ENCODE results near the gene SBK2. TPM values are rescaled to one million over a fixed set of nuclear protein-coding genes. Genes with fewer than 3 reads are reported as not detected.
"Not testable (repeated sequence)": the region's sequence is repeated elsewhere in the genome, so short reads cannot be mapped to it uniquely, and the experiment has no call there.

The SBK2 gene
- total RNA-seq, 8 experiments from 2014 or later = 0.18 TPM; not detected in 7

DNA sequence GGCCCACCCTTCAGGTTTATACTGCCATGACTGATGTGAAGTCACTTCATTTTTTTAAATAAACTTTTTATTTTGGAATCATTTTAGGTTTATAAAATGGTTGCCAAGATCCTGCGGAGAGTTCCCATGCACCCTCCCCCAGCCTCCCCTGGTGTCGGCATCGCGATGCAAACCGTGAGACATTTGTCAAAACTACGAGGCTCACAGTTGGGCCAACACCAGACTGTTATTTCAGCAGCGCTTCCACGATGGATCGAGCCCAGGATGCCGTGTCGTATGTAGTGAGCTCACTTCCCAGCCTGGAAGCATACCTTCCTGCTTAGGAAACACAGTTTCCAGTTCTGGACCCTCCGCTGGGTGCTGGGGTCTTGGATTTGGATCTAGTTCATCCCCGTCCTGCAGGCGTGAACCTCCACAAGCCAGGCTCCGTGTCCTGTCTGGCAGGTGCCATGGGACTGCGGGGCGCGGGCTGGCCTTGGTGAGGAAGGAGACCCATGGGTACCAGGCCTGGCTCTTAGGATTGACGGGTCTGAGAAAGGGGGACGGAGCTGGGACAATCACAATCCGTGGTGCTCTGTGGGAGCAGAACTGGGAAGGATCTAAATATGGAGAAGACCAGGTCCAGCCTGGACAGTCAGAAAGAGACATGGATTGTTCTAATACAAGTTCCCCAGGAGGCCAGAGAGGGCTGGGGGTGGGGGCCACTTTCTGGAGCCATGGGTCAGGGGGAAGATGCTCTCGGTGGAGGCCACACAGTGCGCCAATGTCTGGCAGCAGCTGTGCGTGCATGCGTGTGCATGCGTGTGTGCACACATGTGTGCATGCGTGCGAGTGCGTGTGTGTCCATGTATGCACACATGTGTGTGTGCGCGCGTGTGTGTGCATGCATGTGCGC lies 2.4 kb upstream of the SBK2 start:
- 49 to 94% (median 79%) methylated on average over 1 to 11 of the region's 33 CpGs; no CpG with 5 or more reads in 1 of the 10 experiments for WGBS, 10 experiments

DNA sequence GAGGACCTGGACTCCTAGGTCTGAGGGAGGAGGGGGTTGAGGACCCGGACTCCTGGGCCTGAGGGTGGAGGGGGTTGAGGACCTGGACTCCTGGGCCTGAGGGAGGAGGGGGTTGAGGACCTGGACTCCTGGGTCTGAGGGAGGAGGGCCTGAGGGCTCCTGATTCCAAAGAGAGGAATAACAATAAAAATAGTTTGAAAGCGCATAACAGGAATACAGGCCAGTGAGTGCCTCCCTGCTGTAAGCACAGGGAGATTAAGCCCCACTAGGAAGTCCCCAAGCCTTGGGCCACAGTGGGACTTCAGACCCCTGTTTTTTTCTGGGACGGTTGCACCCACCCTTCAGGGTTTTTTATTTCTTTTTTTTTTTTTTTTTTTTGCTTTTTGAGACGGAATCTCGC lies 1.2 kb upstream of the SBK2 start:
- Histone ChIP-seq H3K4me3 (no peak overlapping the region), H3K27ac (no peak overlapping the region), H3K4me1 (replicated peaks in 1 of 2) (peaks cover 3 to 11% of the 10 kb centered on the region in 2 donors)
- WGBS, 10 experiments = 30 to 100% (median 89%) methylated on average over 1 to 4 of the region's 5 CpGs; no CpG with 5 or more reads in 4 of the 10 experiments
- ATAC-seq (replicated peaks in 6 of 8) = peak in 3 of 8 experiments; percentile 34 to 50 (median 49)
- in situ Hi-C loops (cut with MboI; ENCODE audit: low pct_unique_long_range_greater_than_20kb in 2 of 9, low sequenced_read_pairs in 9 of 9, unreplicated experiment in 9 of 9) = no loop called here

More for the DNA sequence above, 2.4 kb upstream of the SBK2 start:
- Histone ChIP-seq H3K4me3 (no peak overlapping the region), H3K4me1 (replicated peaks in 1 of 2) (peaks cover 3 to 11% of the 10 kb centered on the region in 2 donors), H3K27ac (no peak overlapping the region)
- ATAC-seq (replicated peaks in 6 of 8) = no peak
- in situ Hi-C loops (cut with MboI; ENCODE audit: low pct_unique_long_range_greater_than_20kb in 2 of 9, low sequenced_read_pairs in 9 of 9, unreplicated experiment in 9 of 9) = no loop called here

GRCh38 chr19:55537741-55538111 lies 793 bp upstream of the SBK2 start:
- in situ Hi-C loops (cut with MboI; ENCODE audit: low pct_unique_long_range_greater_than_20kb in 2 of 9, low sequenced_read_pairs in 9 of 9, unreplicated experiment in 9 of 9) = no loop called here
- no peak overlapping the region for H3K4me3 ChIP-seq
- H3K4me1 ChIP-seq (replicated peaks in 1 of 2) = peaks cover 3 to 11% of the 10 kb centered on the region in 2 donors
- no peak overlapping the region for H3K27ac ChIP-seq
- ATAC-seq (replicated peaks in 6 of 8) = peak in 7 of 8 experiments; percentile 22 to 85 (median 83)
- no CpG with 5 or more reads among the region's 5 CpGs for WGBS, 10 experiments

DNA sequence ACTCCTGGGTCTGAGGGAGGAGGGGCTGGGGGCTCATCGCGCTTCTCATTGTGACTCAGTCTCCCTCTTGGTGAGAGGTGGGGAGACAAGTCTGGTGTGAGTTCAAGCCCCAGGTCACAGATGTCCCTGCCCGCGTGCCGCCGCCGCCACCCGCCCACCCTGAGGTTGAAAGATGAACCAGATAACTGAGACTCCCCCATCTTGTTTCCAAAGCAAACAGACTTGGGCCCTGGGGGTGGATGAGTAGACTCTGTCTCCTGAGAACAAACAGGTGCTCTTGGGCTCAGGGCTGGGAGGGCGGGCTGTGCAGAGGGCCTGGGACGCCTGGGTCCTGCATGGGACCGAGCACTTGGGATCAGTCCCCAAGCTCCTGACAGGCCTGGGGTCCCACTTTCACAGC lies 567 bp downstream of the SBK2 start:
- in situ Hi-C loops (cut with MboI; ENCODE audit: low pct_unique_long_range_greater_than_20kb in 2 of 9, low sequenced_read_pairs in 9 of 9, unreplicated experiment in 9 of 9) = no loop called here
- Histone ChIP-seq H3K4me3 (no peak overlapping the region), H3K27ac (no peak overlapping the region), H3K4me1 (replicated peaks in 1 of 2) (peaks cover 3 to 11% of the 10 kb centered on the region in 2 donors)
- ATAC-seq (replicated peaks in 6 of 8) = no peak
- no CpG with 5 or more reads among the region's 11 CpGs for WGBS, 10 experiments

DNA sequence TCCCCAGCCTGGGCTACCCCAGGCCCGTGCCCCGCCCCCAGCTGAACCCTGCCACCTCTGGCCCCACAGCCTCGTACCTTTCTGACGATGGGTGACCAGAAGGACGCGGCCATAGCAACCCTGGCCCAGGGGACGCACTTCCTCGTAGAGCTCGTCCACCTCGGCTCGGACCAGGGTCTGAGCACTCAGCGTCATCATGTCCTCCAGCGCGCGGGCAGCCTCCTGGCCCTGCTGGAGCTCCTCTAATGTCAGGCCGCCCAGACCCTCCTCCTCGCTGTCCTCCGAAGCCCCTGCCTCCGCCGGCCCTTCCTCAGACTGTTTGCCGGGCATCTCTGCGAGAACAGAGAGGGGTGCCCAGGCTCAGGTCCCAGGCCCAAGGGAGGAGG lies 975 bp downstream of the SBK2 start:
- in situ Hi-C loops (cut with MboI; ENCODE audit: low pct_unique_long_range_greater_than_20kb in 2 of 9, low sequenced_read_pairs in 9 of 9, unreplicated experiment in 9 of 9) = no loop called here
- Histone ChIP-seq H3K4me1 (replicated peaks in 1 of 2) (peaks cover 3 to 11% of the 10 kb centered on the region in 2 donors), H3K27ac (no peak overlapping the region), H3K4me3 (no peak overlapping the region)
- no peak for ATAC-seq (replicated peaks in 6 of 8)
- 88% methylated on average over 14 of the region's 22 CpGs; no CpG with 5 or more reads in 9 of the 10 experiments for WGBS, 10 experiments

GRCh38 chr19:55535173-55535964 lies 1.6 kb downstream of the SBK2 start:
- no peak overlapping the region for H3K27ac ChIP-seq
- H3K4me1 ChIP-seq (replicated peaks in 1 of 2) = peaks cover 3 to 11% of the 10 kb centered on the region in 2 donors
- ATAC-seq (replicated peaks in 6 of 8) = peak in 1 of 8 experiments; percentile 63
- WGBS, 10 experiments = 60 to 93% (median 75%) methylated on average over 2 to 4 of the region's 12 CpGs; no CpG with 5 or more reads in 5 of the 10 experiments
- H3K4me3 ChIP-seq = no peak overlapping the region
- in situ Hi-C loops (cut with MboI; ENCODE audit: low pct_unique_long_range_greater_than_20kb in 2 of 9, low sequenced_read_pairs in 9 of 9, unreplicated experiment in 9 of 9) = no loop called here

- in situ Hi-C loops (cut with MboI; ENCODE audit: low pct_unique_long_range_greater_than_20kb in 2 of 9, low sequenced_read_pairs in 9 of 9, unreplicated experiment in 9 of 9); ATAC-seq (replicated peaks in 6 of 8); H3K27ac ChIP-seq; H3K4me3 ChIP-seq: not testable (repeated sequence)
- 76 to 100% (median 94%) methylated on average over 1 to 5 of the region's 7 CpGs; no CpG with 5 or more reads in 4 of the 10 experiments for WGBS, 10 experiments
- peaks cover 3 to 11% of the 10 kb centered on the region in 2 donors for H3K4me1 ChIP-seq (replicated peaks in 1 of 2)
These were observed 2.7 kb downstream of the SBK2 start for GRCh38 chr19:55534280-55534679.

DNA sequence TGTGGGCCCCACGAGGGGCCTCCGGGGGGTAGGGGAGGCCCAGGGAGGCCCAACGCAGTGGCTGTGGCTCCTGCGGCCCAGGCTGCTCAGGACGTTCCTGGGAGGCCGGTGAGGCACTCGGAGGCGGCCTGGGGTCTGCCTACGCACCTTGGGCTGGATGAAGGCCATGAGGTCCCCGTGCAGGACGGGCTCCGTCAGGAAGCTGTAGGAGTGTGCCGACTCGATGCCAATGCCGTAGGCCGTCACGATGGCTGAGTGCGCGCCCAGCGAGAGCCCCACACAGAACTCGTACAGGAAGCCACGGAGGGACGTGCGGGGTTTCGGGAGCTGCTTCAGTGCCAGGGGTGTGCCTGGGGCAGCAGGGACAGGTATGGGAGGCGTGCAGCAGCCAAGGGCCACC lies 5.9 kb downstream of the SBK2 start:
- Histone ChIP-seq H3K4me3 (no peak overlapping the region), H3K4me1 (replicated peaks in 1 of 2) (peaks cover 6 to 19% of the 10 kb centered on the region in 2 donors), H3K27ac (no peak overlapping the region)
- 87% methylated on average over 3 of the region's 26 CpGs; no CpG with 5 or more reads in 9 of the 10 experiments for WGBS, 10 experiments
- in situ Hi-C loops (cut with MboI; ENCODE audit: low pct_unique_long_range_greater_than_20kb in 2 of 9, low sequenced_read_pairs in 9 of 9, unreplicated experiment in 9 of 9) = no loop called here
- no peak for ATAC-seq (replicated peaks in 6 of 8)

GRCh38 chr19:55529636-55530234 lies 7.2 kb downstream of the SBK2 start:
- Histone ChIP-seq H3K4me3 (no peak overlapping the region), H3K4me1 (replicated peaks in 1 of 2) (peaks cover 15 to 27% of the 10 kb centered on the region in 2 donors), H3K27ac (no peak overlapping the region)
- ATAC-seq (replicated peaks in 6 of 8) = no peak
- in situ Hi-C loops (cut with MboI; ENCODE audit: low pct_unique_long_range_greater_than_20kb in 2 of 9, low sequenced_read_pairs in 9 of 9, unreplicated experiment in 9 of 9) = no loop called here
- 60 to 100% (median 100%) methylated on average over 1 of the region's 56 CpGs; no CpG with 5 or more reads in 7 of the 10 experiments for WGBS, 10 experiments

GRCh38 chr19:55528030-55528803 lies 8.7 kb downstream of the SBK2 start:
- H3K27ac ChIP-seq = no peak overlapping the region
- WGBS, 10 experiments = 6 to 83% (median 35%) methylated on average over 1 to 12 of the region's 15 CpGs
- H3K4me3 ChIP-seq = no peak overlapping the region
- peaks cover 15 to 27% of the 10 kb centered on the region in 2 donors for H3K4me1 ChIP-seq (replicated peaks in 1 of 2)
- ATAC-seq (replicated peaks in 6 of 8) = peak in 7 of 8 experiments; percentile 3 to 78 (median 72)
- in situ Hi-C loops (cut with MboI; ENCODE audit: low pct_unique_long_range_greater_than_20kb in 2 of 9, low sequenced_read_pairs in 9 of 9, unreplicated experiment in 9 of 9) = no loop called here

DNA sequence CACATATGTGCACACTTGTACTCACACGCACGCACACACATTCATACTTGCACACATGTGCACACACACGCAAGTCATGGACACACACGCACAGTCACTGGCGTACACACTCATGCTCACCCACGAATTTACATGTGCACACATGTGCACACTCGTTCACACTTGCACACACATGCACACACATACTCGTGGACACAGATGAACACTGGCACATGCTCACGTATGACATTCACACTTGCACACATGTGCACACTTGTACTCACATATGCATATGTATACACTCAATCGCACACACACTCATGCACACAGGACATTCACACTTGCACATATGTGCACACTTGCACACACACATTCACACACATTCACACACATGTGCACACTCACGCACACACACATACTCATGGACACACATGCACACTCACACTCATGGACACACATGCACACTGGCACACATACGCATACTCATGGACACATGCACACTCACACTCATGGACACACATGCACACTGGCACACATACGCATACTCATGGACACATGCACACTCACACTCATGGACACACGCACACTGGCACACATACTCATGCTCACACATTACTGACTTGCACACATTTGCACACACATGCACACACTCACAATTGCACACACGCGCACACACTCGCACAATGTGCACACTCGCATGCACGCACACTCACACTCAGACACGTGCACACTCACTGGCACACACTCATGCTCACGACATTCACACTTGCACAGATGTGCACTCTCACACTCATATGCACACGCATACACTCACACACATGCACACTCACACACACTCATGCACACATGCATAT lies 9.5 kb downstream of the SBK2 start:
- no peak overlapping the region for H3K27ac ChIP-seq
- no peak for ATAC-seq (replicated peaks in 6 of 8)
- no peak overlapping the region for H3K4me3 ChIP-seq
- in situ Hi-C loops (cut with MboI; ENCODE audit: low pct_unique_long_range_greater_than_20kb in 2 of 9, low sequenced_read_pairs in 9 of 9, unreplicated experiment in 9 of 9) = no loop called here
- peaks cover 15 to 27% of the 10 kb centered on the region in 2 donors for H3K4me1 ChIP-seq (replicated peaks in 1 of 2)
- 53 to 95% (median 67%) methylated on average over 3 to 13 of the region's 22 CpGs; no CpG with 5 or more reads in 1 of the 10 experiments for WGBS, 10 experiments
